ENCODE data around the gene TBCA. TPM values are rescaled to one million over a fixed set of nuclear protein-coding genes. Genes with fewer than 3 reads are reported as not detected.

TBCA gene
- total and polyA plus RNA-seq, 9 donors = 125 to 283 (median 189) TPM

GRCh38 chr5:77645995-77646639 is 130.0 kb downstream of the TBCA start:
- TF ChIP-seq CTCF (IDR thresholded peaks at IDR 0.05) (no peak), EP300 (IDR thresholded peaks at IDR 0.05) (no peak), POLR2A (IDR thresholded peaks at IDR 0.05) (no peak)
- H3K4me1 ChIP-seq (ENCODE audit: insufficient read depth) = peaks cover 3% of the 10 kb centered on the region
- no peaks in the 10 kb centered on the region for H3K27me3 ChIP-seq
- intact Hi-C loops (cut with DNase I) = no loop called here
- no peaks in the 10 kb centered on the region for H3K9me3 ChIP-seq
- WGBS, 3 donors = 41 to 59% (median 55%) methylated on average over 11 of the region's 11 CpGs
- H3K36me3 ChIP-seq = no peaks in the 10 kb centered on the region
- no peak overlapping the region for H3K4me3 ChIP-seq
- DNase-seq = no peak
- H3K27ac ChIP-seq = no peak overlapping the region

GRCh38 chr5:77645158-77645994 is 130.8 kb downstream of the TBCA start:
- DNase-seq = peak in 1 of 5 donors; percentile 52
- TF ChIP-seq CTCF (IDR thresholded peaks at IDR 0.05) = no peak
- no peak for TF ChIP-seq POLR2A (IDR thresholded peaks at IDR 0.05)
- no peak for TF ChIP-seq EP300 (IDR thresholded peaks at IDR 0.05)
- intact Hi-C loops (cut with DNase I) = no loop called here

GRCh38 chr5:77644371-77645157 is 131.6 kb downstream of the TBCA start:
- 11 to 13% (median 12%) methylated on average over 33 of the region's 33 CpGs for WGBS, 3 donors
- H3K4me1 ChIP-seq (ENCODE audit: insufficient read depth) = peaks cover 3% of the 10 kb centered on the region
- no peak for DNase-seq
- H3K36me3 ChIP-seq = no peaks in the 10 kb centered on the region
- no peaks in the 10 kb centered on the region for H3K9me3 ChIP-seq
- no peak overlapping the region for H3K4me3 ChIP-seq
- no peak overlapping the region for H3K27ac ChIP-seq
- H3K27me3 ChIP-seq = no peaks in the 10 kb centered on the region
- TF ChIP-seq CTCF (IDR thresholded peaks at IDR 0.05) = no peak
- no peak for TF ChIP-seq EP300 (IDR thresholded peaks at IDR 0.05)
- no peak for TF ChIP-seq POLR2A (IDR thresholded peaks at IDR 0.05)
- intact Hi-C loops (cut with DNase I) = no loop called here

More at GRCh38 chr5:77645158-77645994, 130.8 kb downstream of the TBCA start:
- Histone ChIP-seq H3K4me1 (ENCODE audit: insufficient read depth) (peaks cover 3% of the 10 kb centered on the region), H3K4me3 (peak overlapping the region; percentile 22), H3K9me3 (no peaks in the 10 kb centered on the region), H3K27me3 (no peaks in the 10 kb centered on the region), H3K36me3 (no peaks in the 10 kb centered on the region), H3K27ac (no peak overlapping the region)
- WGBS, 3 donors = 2 to 3% (median 2%) methylated on average over 70 to 80 of the region's 80 CpGs

GRCh38 chr5:77643654-77644370 is 132.3 kb downstream of the TBCA start:
- 10 to 14% (median 12%) methylated on average over 28 of the region's 28 CpGs for WGBS, 3 donors
- Histone ChIP-seq H3K4me1 (ENCODE audit: insufficient read depth) (peaks cover 3% of the 10 kb centered on the region), H3K36me3 (no peaks in the 10 kb centered on the region), H3K27me3 (peaks cover 3% of the 10 kb centered on the region), H3K27ac (no peak overlapping the region), H3K9me3 (no peaks in the 10 kb centered on the region), H3K4me3 (no peak overlapping the region)
- no peak for DNase-seq
- TF ChIP-seq POLR2A (IDR thresholded peaks at IDR 0.05) (no peak), EP300 (IDR thresholded peaks at IDR 0.05) (no peak), CTCF (IDR thresholded peaks at IDR 0.05) (no peak)
- intact Hi-C loops (cut with DNase I) = no loop called here
